A673 (cell line): ENCODE measurements around the gene GDPD5. TPM values are rescaled to one million over a fixed set of nuclear protein-coding genes. Genes with fewer than 3 reads are reported as not detected.

Experiments used
- BruUV-seq: library from RNA; stranded (reverse); fragments of 400-500 nt; replicated peaks from 2 replicates; lab custom pipeline; 2021; lab: Mats Ljungman, UMichigan
- CTCF ChIA-PET: fragments of 300-600 bp; sonication (Branson Sonifier 250); formaldehyde crosslinking; loops from one replicate; lab custom pipeline; 2022; ENCODE audit warnings: antibody characterized with exemption; lab: Charles Lee
- POLR2A ChIA-PET: fragments of 300-600 bp; sonication (Branson Sonifier 250); formaldehyde crosslinking; loops from one replicate; lab custom pipeline; 2022; ENCODE audit warnings: antibody characterized with exemption; ENCODE audit not compliant: low non-redundant PET; lab: Charles Lee
- DNase-seq: peaks from one replicate; pipeline ENCODE4 v3.0.0-alpha.2; 2015; ENCODE audit warnings: low spot score
- H3K27ac ChIP-seq: fragments of 200-600 bp; sonication (generic); 2 replicates; pipeline ENCODE4 v1.5.1; 2016; ENCODE audit warnings: mixed run types, low read depth, mild to moderate bottlenecking, mixed read lengths, antibody characterized with exemption, low read length; ENCODE audit not compliant: poor library complexity, severe bottlenecking
- H3K27me3 ChIP-seq: fragments of 200-600 bp; sonication (generic); replicated peaks from 2 replicates; pipeline ENCODE4 v1.6.1; 2017; ENCODE audit warnings: mixed run types, low read depth, mild to moderate bottlenecking, mixed read lengths, antibody characterized with exemption, low read length; ENCODE audit not compliant: insufficient read depth, poor library complexity
- H3K36me3 ChIP-seq: fragments of 200-600 bp; sonication (generic); 2 replicates; pipeline ENCODE4 v1.6.1; 2016; ENCODE audit warnings: mixed run types, mild to moderate bottlenecking, mixed read lengths, antibody characterized with exemption, low read length; ENCODE audit not compliant: insufficient read depth, poor library complexity, severe bottlenecking
- H3K4me1 ChIP-seq: fragments of 200-600 bp; sonication (generic); 2 replicates; pipeline ENCODE4 v1.6.1; 2017; ENCODE audit warnings: mixed run types, mild to moderate bottlenecking, mixed read lengths, antibody characterized with exemption, low read length; ENCODE audit not compliant: insufficient read depth, poor library complexity, severe bottlenecking
- H3K4me3 ChIP-seq: fragments of 200-600 bp; sonication (generic); 2 replicates; pipeline ENCODE4 v1.5.1; 2016; ENCODE audit warnings: low read depth, mixed run types, mild to moderate bottlenecking, mixed read lengths, low read length; ENCODE audit not compliant: poor library complexity, severe bottlenecking
- H3K9me3 ChIP-seq: fragments of 200-600 bp; sonication (generic); 2 replicates; pipeline ENCODE4 v1.6.1; 2016; ENCODE audit warnings: mixed run types, low read depth, mild to moderate bottlenecking, mixed read lengths, antibody characterized with exemption, low read length; ENCODE audit not compliant: poor library complexity, severe bottlenecking
- CTCF ChIP-seq: fragments of 300-800, 200-600 bp; sonication (generic); conservative IDR thresholded peaks from 2 replicates; pipeline ENCODE4 v1.5.1; 2017; ENCODE audit warnings: low read depth, mild to moderate bottlenecking, antibody characterized with exemption, low read length, moderate library complexity, mixed read lengths
- EZH2 ChIP-seq: fragments of 200-600 bp; sonication (generic); IDR thresholded peaks from 2 replicates; pipeline ENCODE4 v1.6.1; 2017; ENCODE audit warnings: borderline replicate concordance, low read depth, mild to moderate bottlenecking, mixed read lengths, antibody characterized with exemption, low read length; ENCODE audit not compliant: poor library complexity, severe bottlenecking
- intact Hi-C: fragments of 100-400 bp; cut with micrococcal nuclease; formaldehyde crosslinking; loops from one replicate; pipeline ENCODE4 v1.10.0; 2022; ENCODE audit not compliant: unreplicated experiment
- total RNA-seq: library from RNA; stranded (reverse); gene quantifications from 2 replicates; pipeline ENCODE4 v1.2.3, GENCODE V29; 2021

The GDPD5 gene
- total RNA-seq, 1 experiment from 2014 or later, result 1.4 TPM

DNA sequence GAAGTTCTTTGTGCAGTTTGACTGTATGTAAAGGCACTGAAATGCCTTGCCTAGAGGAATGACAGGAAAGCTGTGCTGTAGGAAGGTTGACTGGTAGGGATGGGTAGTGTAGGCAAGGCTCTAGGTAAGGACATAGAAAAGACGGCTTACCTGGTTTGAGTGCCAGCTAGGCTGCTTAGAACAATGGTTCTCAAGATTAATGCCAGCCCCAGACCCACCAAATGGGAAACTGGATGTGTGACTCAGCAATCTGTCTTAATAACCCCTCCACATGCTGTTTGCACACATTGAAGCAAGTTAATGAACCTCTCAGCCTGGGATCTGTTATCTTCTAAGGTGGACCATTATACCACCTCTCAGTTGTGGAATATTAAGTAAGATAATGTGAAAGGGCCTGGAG is 122.7 kb downstream of the GDPD5 start:
- ChIA-PET POLR2A (no interaction called here), CTCF (interaction anchor here (0.9 kb wide), 1 partner anchor 14 kb away, joined by 4 read pairs; no protein-coding TSS in a partner anchor)
- Histone ChIP-seq H3K4me1 (peaks cover 25% of the 10 kb centered on the region), H3K27ac (peak overlapping the region; percentile 94), H3K4me3 (peak overlapping the region; percentile 70), H3K36me3 (peaks cover 78% of the 10 kb centered on the region), H3K9me3 (no peaks in the 10 kb centered on the region), H3K27me3 (no peaks in the 10 kb centered on the region)
- TF ChIP-seq CTCF (no peak), EZH2 (no peak)
- BruUV-seq, result no TSS peak
- intact Hi-C loops, result no loop called here
- DNase-seq, result no peak

DNA sequence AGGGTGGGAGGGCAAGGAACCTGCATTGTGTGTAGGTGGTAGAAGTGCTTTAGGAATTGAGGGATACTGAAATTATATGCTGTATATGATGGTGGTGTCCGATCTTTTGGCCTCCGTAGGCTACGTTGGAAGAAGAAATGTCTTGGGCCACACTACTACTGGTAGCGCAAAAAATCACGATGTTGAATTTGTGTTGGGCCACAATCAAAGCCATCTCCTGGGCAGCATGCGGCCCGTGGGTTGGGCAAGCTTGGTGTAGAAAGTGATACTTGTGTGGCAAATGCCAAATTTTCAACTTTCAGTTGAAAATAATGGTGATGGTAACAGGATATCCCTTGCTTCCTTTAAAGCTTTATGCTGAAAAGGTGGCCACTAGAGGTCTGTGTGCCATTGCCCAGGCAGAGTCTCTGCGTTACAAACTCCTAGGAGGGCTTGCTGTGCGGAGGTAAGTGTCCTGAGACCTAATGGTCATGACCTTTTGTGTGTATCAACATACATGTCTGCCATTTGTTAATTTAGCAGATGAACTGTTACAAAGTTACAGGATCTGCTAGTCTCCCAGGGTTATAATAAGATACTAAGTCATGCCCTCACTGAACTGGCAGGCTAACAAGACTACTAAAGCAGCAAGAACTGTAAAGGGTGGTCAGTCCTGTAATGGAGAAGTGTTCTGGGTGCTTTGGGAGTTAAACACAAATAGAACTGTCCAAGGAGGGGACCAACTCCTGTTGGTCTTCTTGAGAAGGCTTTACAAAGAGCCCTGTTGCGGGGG is 123.6 kb downstream of the GDPD5 start:
- Histone ChIP-seq H3K4me1 (peaks cover 25% of the 10 kb centered on the region), H3K36me3 (peaks cover 70% of the 10 kb centered on the region), H3K27ac (peak overlapping the region; percentile 94), H3K4me3 (peak overlapping the region; percentile 70), H3K9me3 (no peaks in the 10 kb centered on the region), H3K27me3 (no peaks in the 10 kb centered on the region)
- TF ChIP-seq CTCF (no peak), EZH2 (no peak)
- intact Hi-C loops, result no loop called here
- ChIA-PET CTCF (interaction anchor here (0.9 kb wide), 1 partner anchor 13 kb away, joined by 4 read pairs; no protein-coding TSS in a partner anchor), POLR2A (no interaction called here)
- BruUV-seq, result no TSS peak
- no peak for DNase-seq

DNA sequence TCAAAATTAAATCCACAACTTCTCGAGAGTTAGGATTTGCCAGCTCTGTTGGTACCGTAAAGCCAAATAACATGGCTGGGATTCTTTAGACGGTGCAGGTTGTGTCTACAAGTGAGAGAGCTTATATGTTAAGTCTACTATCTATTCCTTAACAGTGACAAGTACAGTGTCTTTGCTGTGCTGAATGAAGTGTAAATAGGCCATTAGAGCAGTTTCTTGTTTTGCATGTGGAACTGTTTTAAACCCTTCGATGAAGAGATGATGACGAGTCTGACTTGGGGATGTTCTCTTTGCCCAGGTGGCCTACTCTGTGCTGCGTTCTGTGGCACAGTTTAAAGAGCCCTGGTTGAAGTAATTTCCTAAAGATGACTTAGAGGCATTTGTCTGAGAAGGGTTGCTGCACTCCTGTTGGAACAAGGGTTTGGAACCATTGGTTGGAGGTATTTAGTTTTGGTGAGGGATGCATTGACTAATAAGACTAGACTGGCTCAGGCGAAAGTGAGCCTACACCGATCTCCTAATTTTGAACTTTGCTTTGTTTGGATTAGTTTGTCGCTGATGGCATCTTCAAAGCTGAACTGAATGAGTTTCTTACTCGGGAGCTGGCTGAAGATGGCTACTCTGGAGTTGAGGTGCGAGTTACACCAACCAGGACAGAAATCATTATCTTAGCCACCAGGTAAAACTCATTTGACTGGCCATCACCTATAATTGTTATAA is 125.4 kb downstream of the GDPD5 start:
- peak overlapping the region; percentile 70 for H3K4me3 ChIP-seq
- no peak for TF ChIP-seq EZH2
- peaks cover 25% of the 10 kb centered on the region for H3K4me1 ChIP-seq
- intact Hi-C loops, result no loop called here
- POLR2A ChIA-PET, result interaction anchor here (0.6 kb wide), 3 partner anchors 32 to 211 kb away, joined by 3 to 15 read pairs (median 4); partner anchors contain the start of gene KLHL35
- H3K27me3 ChIP-seq, result no peaks in the 10 kb centered on the region
- peak overlapping the region; percentile 94 for H3K27ac ChIP-seq
- peaks cover 51% of the 10 kb centered on the region for H3K36me3 ChIP-seq
- H3K9me3 ChIP-seq, result no peaks in the 10 kb centered on the region
- peak; percentile 34 for DNase-seq
- TSS peak; percentile 61 for BruUV-seq
- CTCF ChIA-PET, result interaction anchor here (0.6 kb wide), 1 partner anchor 8 kb away, joined by 3 read pairs; no protein-coding TSS in a partner anchor
